CD8-positive, alpha-beta memory T cell (primary cell): ENCODE measurements around the gene LUZP1. TPM values are rescaled to one million over a fixed set of nuclear protein-coding genes. Genes with fewer than 3 reads are reported as not detected.
A peak's percentile ranks its signal among the peaks of the same experiment; 100 is the strongest.

Experiments
- CTCF ChIA-PET: fragments of 350-600 bp; sonication (Branson Sonifier 250); formaldehyde crosslinking; loops from one replicate; lab custom pipeline; 2021; ENCODE audit warnings: antibody characterized with exemption; lab: Charles Lee
- POLR2A ChIA-PET: fragments of 350-600 bp; sonication (Branson Sonifier 250); formaldehyde crosslinking; loops from one replicate; lab custom pipeline; 2021; ENCODE audit warnings: antibody characterized with exemption; lab: Charles Lee
- DNase-seq, 5 donors: peaks; one replicate each; pipeline versions ENCODE4 v3.0.0 to v3.0.0-alpha.2; 2020 to 2022; ENCODE audit warnings: mixed read lengths in 1 of 5
- H3K27ac ChIP-seq: one replicate; pipeline ENCODE4 v1.7.0; 2013; ENCODE audit warnings: low read depth, mild to moderate bottlenecking, low read length, moderate library complexity
- H3K27me3 ChIP-seq: 2 replicates; pipeline ENCODE4 v1.7.0; 2013; ENCODE audit warnings: low read length, mild to moderate bottlenecking; ENCODE audit not compliant: insufficient read depth, poor library complexity, severe bottlenecking
- H3K36me3 ChIP-seq: 2 replicates; pipeline ENCODE4 v1.7.0; 2013; ENCODE audit warnings: mild to moderate bottlenecking, low read length, moderate library complexity; ENCODE audit not compliant: insufficient read depth
- H3K4me1 ChIP-seq: 2 replicates; pipeline ENCODE4 v1.7.0; 2013; ENCODE audit warnings: mild to moderate bottlenecking, low read length, moderate library complexity; ENCODE audit not compliant: insufficient read depth
- H3K4me3 ChIP-seq: 2 replicates; pipeline ENCODE4 v1.7.0; 2013; ENCODE audit warnings: mild to moderate bottlenecking, low read length
- H3K9me3 ChIP-seq: 2 replicates; pipeline ENCODE4 v1.7.0; 2013; ENCODE audit warnings: mild to moderate bottlenecking, low read length
- H3K27ac Mint-ChIP-seq, 8 donors: one replicate each; pipeline ENCODE4 v1.8.0; 2020 to 2021; ENCODE audit warnings: mixed read lengths in 8 of 8, mild to moderate bottlenecking in 6 of 8, inconsistent platforms in 3 of 8, moderate library complexity in 3 of 8
- H3K27me3 Mint-ChIP-seq, 2 donors: one replicate each; pipeline ENCODE4 v1.8.0; 2020 to 2021; ENCODE audit warnings: mixed read lengths in 2 of 2, mild to moderate bottlenecking in 1 of 2, moderate library complexity in 1 of 2
- H3K36me3 Mint-ChIP-seq, 3 donors: one replicate each; pipeline ENCODE4 v1.8.0; 2020 to 2021; ENCODE audit warnings: mixed read lengths in 3 of 3, inconsistent platforms in 1 of 3, mild to moderate bottlenecking in 1 of 3
- H3K4me1 Mint-ChIP-seq, 3 donors: one replicate each; pipeline ENCODE4 v1.8.0; 2020 to 2021; ENCODE audit warnings: mixed read lengths in 3 of 3, inconsistent platforms in 1 of 3, mild to moderate bottlenecking in 1 of 3
- H3K4me3 Mint-ChIP-seq, 7 donors: one replicate each; pipeline ENCODE4 v1.8.0; 2020 to 2021; ENCODE audit warnings: mixed read lengths in 7 of 7, mild to moderate bottlenecking in 6 of 7, moderate library complexity in 4 of 7, inconsistent platforms in 2 of 7
- H3K9me3 Mint-ChIP-seq, 5 donors: one replicate each; pipeline ENCODE4 v1.8.0; 2020 to 2022; ENCODE audit warnings: mixed read lengths in 5 of 5, mild to moderate bottlenecking in 3 of 5, moderate library complexity in 2 of 5, inconsistent platforms in 1 of 5
- polyA plus RNA-seq: library from polyadenylated mRNA; unstranded; fragments of 300-500 nt; fragmentation: Illumina TruSeq; gene quantifications from one replicate; pipeline ENCODE4 v1.2.3, GENCODE V29; 2021
- total RNA-seq, 2 experiments: library from RNA; stranded (reverse); gene quantifications; one replicate each; pipeline ENCODE4 v1.2.3, GENCODE V29; 2021

The LUZP1 gene
- total and polyA plus RNA-seq, 3 experiments from 2014 or later, result 19.5 to 32.8 (median 19.6) TPM

- peaks cover 35 to 46% (median 45%) of the 10 kb centered on the region in 3 donors for H3K4me1 Mint-ChIP-seq
- peak overlapping the region in 5 of 8 donors; percentile 4 to 33 (median 15) for H3K27ac Mint-ChIP-seq
- Histone ChIP-seq H3K4me3 (no peak overlapping the region), H3K27ac (no peak overlapping the region), H3K36me3 (no peaks in the 10 kb centered on the region), H3K9me3 (no peaks in the 10 kb centered on the region), H3K4me1 (peaks cover 6% of the 10 kb centered on the region), H3K27me3 (no peaks in the 10 kb centered on the region)
- POLR2A ChIA-PET, result no interaction called here
- H3K9me3 Mint-ChIP-seq, result no peaks in the 10 kb centered on the region
- H3K4me3 Mint-ChIP-seq, result no peak overlapping the region
- H3K27me3 Mint-ChIP-seq, result no peaks in the 10 kb centered on the region
- no peak for DNase-seq
- H3K36me3 Mint-ChIP-seq, result peaks cover 0 to 8% (median 0%) of the 10 kb centered on the region in 3 donors
- CTCF ChIA-PET, result interaction anchor here (0.7 to 1.0 kb wide), 2 partner anchors 18 to 58 kb away, joined by 3 read pairs; no protein-coding TSS in a partner anchor
Observed at GRCh38 chr1:23126200-23126599, 42.5 kb downstream of the LUZP1 start.

- no peaks in the 10 kb centered on the region for H3K36me3 ChIP-seq
- H3K4me3 Mint-ChIP-seq, result no peak overlapping the region
Observed at GRCh38 chr1:23125489-23125888, 43.2 kb downstream of the LUZP1 start.

GRCh38 chr1:23124259-23125026, 44.2 kb downstream of the LUZP1 start:
- no peak for DNase-seq
- Histone ChIP-seq H3K27me3 (no peaks in the 10 kb centered on the region), H3K36me3 (no peaks in the 10 kb centered on the region), H3K9me3 (no peaks in the 10 kb centered on the region), H3K27ac (no peak overlapping the region), H3K4me1 (peaks cover 18% of the 10 kb centered on the region), H3K4me3 (no peak overlapping the region)
- Mint-ChIP-seq H3K36me3 (peaks cover 0 to 3% (median 0%) of the 10 kb centered on the region in 3 donors), H3K4me1 (peaks cover 37 to 59% (median 49%) of the 10 kb centered on the region in 3 donors), H3K27ac (peak overlapping the region in 5 of 8 donors; percentile 6 to 68 (median 44)), H3K4me3 (no peak overlapping the region), H3K9me3 (no peaks in the 10 kb centered on the region), H3K27me3 (no peaks in the 10 kb centered on the region)
- POLR2A ChIA-PET, result no interaction called here
- CTCF ChIA-PET, result interaction anchor here (1.1 kb wide), 1 partner anchor 26 kb away, joined by 4 read pairs; no protein-coding TSS in a partner anchor

More at GRCh38 chr1:23125489-23125888, 43.2 kb downstream of the LUZP1 start:
- Mint-ChIP-seq H3K4me1 (peaks cover 35 to 51% (median 45%) of the 10 kb centered on the region in 3 donors), H3K9me3 (no peaks in the 10 kb centered on the region), H3K36me3 (peaks cover 0 to 8% (median 0%) of the 10 kb centered on the region in 3 donors), H3K27ac (peak overlapping the region in 3 of 8 donors; percentile 21 to 68 (median 21)), H3K27me3 (no peaks in the 10 kb centered on the region)
- Histone ChIP-seq H3K27ac (no peak overlapping the region), H3K27me3 (no peaks in the 10 kb centered on the region), H3K9me3 (no peaks in the 10 kb centered on the region), H3K4me3 (no peak overlapping the region), H3K4me1 (peaks cover 11% of the 10 kb centered on the region)
- no peak for DNase-seq
- CTCF ChIA-PET, result interaction anchor here (1.1 kb wide), 1 partner anchor 27 kb away, joined by 4 read pairs; no protein-coding TSS in a partner anchor
- POLR2A ChIA-PET, result no interaction called here

GRCh38 chr1:23123528-23123927, 45.1 kb downstream of the LUZP1 start:
- Mint-ChIP-seq H3K36me3 (peaks cover 0 to 3% (median 0%) of the 10 kb centered on the region in 3 donors), H3K27me3 (peaks cover 0 to 3% of the 10 kb centered on the region in 2 donors), H3K4me1 (peaks cover 46 to 69% (median 58%) of the 10 kb centered on the region in 3 donors), H3K9me3 (no peaks in the 10 kb centered on the region), H3K27ac (peak overlapping the region in 4 of 8 donors; percentile 3 to 68 (median 40)), H3K4me3 (no peak overlapping the region)
- Histone ChIP-seq H3K9me3 (no peaks in the 10 kb centered on the region), H3K27ac (no peak overlapping the region), H3K4me1 (peaks cover 28% of the 10 kb centered on the region), H3K4me3 (no peak overlapping the region), H3K27me3 (no peaks in the 10 kb centered on the region), H3K36me3 (no peaks in the 10 kb centered on the region)
- DNase-seq, result no peak
- POLR2A ChIA-PET, result interaction anchor here (0.7 kb wide), 1 partner anchor 47 kb away, joined by 7 read pairs; no protein-coding TSS in a partner anchor
- CTCF ChIA-PET, result interaction anchor here (1.4 kb wide), 1 partner anchor 61 kb away, joined by 5 read pairs; no protein-coding TSS in a partner anchor

- Histone ChIP-seq H3K4me1 (peaks cover 32% of the 10 kb centered on the region), H3K27ac (peak overlapping the region; percentile 10), H3K27me3 (no peaks in the 10 kb centered on the region), H3K9me3 (no peaks in the 10 kb centered on the region), H3K36me3 (no peaks in the 10 kb centered on the region), H3K4me3 (no peak overlapping the region)
- peaks cover 0 to 3% (median 0%) of the 10 kb centered on the region in 3 donors for H3K36me3 Mint-ChIP-seq
- no peaks in the 10 kb centered on the region for H3K9me3 Mint-ChIP-seq
- H3K4me3 Mint-ChIP-seq, result no peak overlapping the region
- H3K27me3 Mint-ChIP-seq, result peaks cover 0 to 3% of the 10 kb centered on the region in 2 donors
- H3K27ac Mint-ChIP-seq, result peak overlapping the region in 5 of 8 donors; percentile 11 to 91 (median 72)
- peaks cover 50 to 72% (median 62%) of the 10 kb centered on the region in 3 donors for H3K4me1 Mint-ChIP-seq
- DNase-seq, result no peak
- CTCF ChIA-PET, result interaction anchor here (1.4 kb wide), 1 partner anchor 62 kb away, joined by 5 read pairs; no protein-coding TSS in a partner anchor
- POLR2A ChIA-PET, result interaction anchor here (0.9 kb wide), 1 partner anchor 12 kb away, joined by 3 read pairs; no protein-coding TSS in a partner anchor
Observed at GRCh38 chr1:23122796-23123195, 45.9 kb downstream of the LUZP1 start.

- H3K36me3 ChIP-seq, result no peaks in the 10 kb centered on the region
- CTCF ChIA-PET, result interaction anchor here (1.4 kb wide), 3 partner anchors 19 to 62 kb away, joined by 4 to 5 read pairs (median 5); no protein-coding TSS in a partner anchor
- no peaks in the 10 kb centered on the region for H3K27me3 ChIP-seq
- POLR2A ChIA-PET, result interaction anchor here (0.9 kb wide), 1 partner anchor 11 kb away, joined by 3 read pairs; no protein-coding TSS in a partner anchor
- H3K4me1 Mint-ChIP-seq, result peaks cover 53 to 77% (median 67%) of the 10 kb centered on the region in 3 donors
- H3K27me3 Mint-ChIP-seq, result peaks cover 0 to 3% of the 10 kb centered on the region in 2 donors
- peaks cover 37% of the 10 kb centered on the region for H3K4me1 ChIP-seq
- peak overlapping the region in 5 of 8 donors; percentile 10 to 91 (median 12) for H3K27ac Mint-ChIP-seq
- H3K4me3 ChIP-seq, result no peak overlapping the region
- peaks cover 0 to 3% (median 0%) of the 10 kb centered on the region in 3 donors for H3K36me3 Mint-ChIP-seq
- H3K27ac ChIP-seq, result peak overlapping the region; percentile 10
- no peaks in the 10 kb centered on the region for H3K9me3 Mint-ChIP-seq
- H3K9me3 ChIP-seq, result no peaks in the 10 kb centered on the region
- H3K4me3 Mint-ChIP-seq, result no peak overlapping the region
- DNase-seq, result no peak
Observed at GRCh38 chr1:23122023-23122748, 46.5 kb downstream of the LUZP1 start.

GRCh38 chr1:23120383-23120782, 48.3 kb downstream of the LUZP1 start:
- POLR2A ChIA-PET, result interaction anchor here (1.4 to 1.9 kb wide), 2 partner anchors 18 to 20 kb away, joined by 7 to 10 read pairs; no protein-coding TSS in a partner anchor
- H3K27me3 Mint-ChIP-seq, result peaks cover 0 to 3% of the 10 kb centered on the region in 2 donors
- no peaks in the 10 kb centered on the region for H3K9me3 Mint-ChIP-seq
- Histone ChIP-seq H3K27me3 (no peaks in the 10 kb centered on the region), H3K4me3 (no peak overlapping the region), H3K4me1 (peaks cover 45% of the 10 kb centered on the region), H3K9me3 (no peaks in the 10 kb centered on the region), H3K27ac (peak overlapping the region; percentile 88), H3K36me3 (no peaks in the 10 kb centered on the region)
- H3K27ac Mint-ChIP-seq, result peak overlapping the region in 7 of 8 donors; percentile 24 to 99 (median 84)
- peaks cover 54 to 78% (median 71%) of the 10 kb centered on the region in 3 donors for H3K4me1 Mint-ChIP-seq
- H3K4me3 Mint-ChIP-seq, result peak overlapping the region in 2 of 7 donors; percentile 23 to 54
- CTCF ChIA-PET, result interaction anchor here (0.6 to 4.9 kb wide), 6 partner anchors 17 to 64 kb away, joined by 4 to 29 read pairs (median 9); no protein-coding TSS in a partner anchor
- DNase-seq, result no peak
- H3K36me3 Mint-ChIP-seq, result peaks cover 0 to 3% (median 0%) of the 10 kb centered on the region in 3 donors
